GM21825 (cell line): ENCODE data around the gene RAB3D.

Experiments
- ATAC-seq: cut with Tn5 transposase; IDR thresholded peaks from one replicate; pipeline ENCODE4 v1.9.1; 2021; ENCODE audit warnings: mild to moderate bottlenecking, moderate library complexity; ENCODE audit not compliant: unreplicated experiment

The RAB3D gene

DNA sequence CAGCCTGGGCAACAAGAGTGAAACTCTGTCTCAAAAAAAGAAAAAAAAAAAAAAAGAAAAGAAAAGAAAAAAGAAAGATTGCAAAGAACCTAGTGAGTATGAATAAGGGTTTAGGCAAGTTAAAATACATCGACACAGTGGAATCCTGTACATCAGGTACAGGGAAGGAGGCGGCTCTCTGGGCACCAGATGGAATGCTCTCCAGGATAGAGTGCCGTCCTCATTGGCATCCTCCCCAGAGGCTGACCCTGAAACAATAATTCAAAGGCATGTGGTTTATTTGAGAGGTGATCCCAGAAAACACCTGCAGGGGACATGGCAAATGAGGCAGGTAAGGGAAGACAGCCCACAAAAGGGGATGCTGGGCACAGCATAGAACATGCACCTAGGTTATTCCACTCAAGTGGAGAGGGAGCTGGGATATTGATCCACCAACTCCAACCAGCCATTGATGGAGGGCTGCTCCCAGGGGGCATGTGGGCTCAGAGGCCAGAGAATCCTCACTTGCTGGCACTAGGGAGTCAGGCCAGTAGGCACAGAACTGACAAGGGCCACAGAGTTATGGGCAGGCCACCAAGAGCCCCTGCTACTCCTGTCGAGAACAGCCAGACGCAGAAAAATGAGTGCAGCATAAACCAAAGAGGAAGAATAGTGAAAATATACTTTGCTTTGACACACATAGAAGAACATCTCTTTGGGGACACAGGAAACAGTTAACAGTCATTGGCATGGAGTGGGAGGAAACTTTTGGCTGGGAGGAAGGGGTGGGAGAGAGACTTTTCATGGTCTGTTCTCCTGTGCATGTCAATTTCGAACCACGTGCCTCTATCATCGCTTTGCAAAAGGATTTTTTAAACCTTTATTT, 39.3 kb downstream of the RAB3D start:
- no peak for ATAC-seq

DNA sequence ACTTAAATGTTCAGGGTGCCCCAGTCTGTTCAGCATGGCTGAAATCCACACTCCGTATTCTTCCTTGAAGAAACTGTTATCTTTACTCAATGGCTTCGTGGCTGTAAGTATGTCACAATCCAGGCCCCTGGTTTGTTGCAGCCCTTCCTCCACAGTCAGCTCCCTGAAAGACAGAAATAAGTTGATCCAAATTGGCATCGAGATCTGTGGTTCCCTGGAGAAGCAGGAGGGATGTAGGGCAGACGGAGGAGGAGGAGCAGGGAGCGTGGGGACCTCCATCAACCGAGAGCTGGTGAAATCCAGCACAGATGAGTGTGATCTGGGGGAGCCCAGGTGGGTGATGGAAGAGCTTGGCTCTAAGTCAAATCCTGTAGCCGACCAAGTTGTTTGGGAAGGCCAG, 43.2 kb downstream of the RAB3D start:
- ATAC-seq = no peak

DNA sequence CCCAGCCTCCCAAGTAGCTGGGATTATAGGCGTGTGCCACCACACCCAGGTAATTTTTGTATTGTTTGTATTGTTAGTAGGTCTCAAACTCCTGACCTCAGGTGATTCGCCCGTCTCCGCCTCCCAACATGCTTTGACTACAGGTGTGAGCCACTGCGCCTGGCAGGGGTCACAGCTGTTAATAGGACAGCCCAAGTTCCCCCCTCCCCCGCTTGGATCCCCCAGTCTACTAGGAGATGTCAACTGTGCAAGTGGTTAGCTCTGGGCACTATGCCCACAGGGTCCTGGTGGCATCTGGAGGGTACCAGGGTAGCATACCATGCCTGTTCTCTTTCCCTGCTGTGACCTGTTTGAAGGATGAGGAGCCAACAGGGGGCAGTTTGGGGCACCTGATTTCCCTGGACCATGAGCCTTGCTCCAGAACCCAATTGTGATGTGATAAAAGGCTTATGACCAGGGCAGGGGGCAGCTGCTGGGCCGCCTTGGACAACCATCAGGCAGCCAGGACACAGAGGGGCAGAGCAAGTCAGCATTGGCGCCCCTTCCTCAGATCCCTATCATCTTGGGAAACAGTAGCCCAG, 43.7 kb downstream of the RAB3D start, which contains the start of gene TSPAN16:
Gene TSPAN16 (plus strand): TSS at position 496 of the 581 bp plus-strand sequence. CDS start 138 bp downstream, outside the sequence.
- ATAC-seq = no peak

DNA sequence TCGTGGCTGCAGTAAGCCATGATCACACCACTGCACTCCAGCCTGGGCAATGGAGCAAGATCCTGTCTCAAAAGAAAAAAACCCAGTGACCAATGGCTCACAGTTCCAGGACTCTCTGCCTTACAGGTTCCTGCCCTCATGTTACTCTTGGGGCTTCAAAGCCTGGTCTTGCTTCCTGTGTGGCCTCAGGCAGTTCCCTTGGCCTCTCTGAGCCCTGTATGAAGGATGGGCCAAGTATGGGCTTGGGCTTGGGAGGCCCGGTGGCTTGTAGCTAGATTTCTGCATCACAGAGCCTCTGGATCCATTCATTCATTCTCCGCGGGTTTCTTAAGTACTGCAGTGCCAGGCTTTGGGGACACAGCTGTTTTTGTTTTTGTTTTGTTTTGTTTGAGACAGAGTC, 44.3 kb downstream of the RAB3D start:
- no peak for ATAC-seq

DNA sequence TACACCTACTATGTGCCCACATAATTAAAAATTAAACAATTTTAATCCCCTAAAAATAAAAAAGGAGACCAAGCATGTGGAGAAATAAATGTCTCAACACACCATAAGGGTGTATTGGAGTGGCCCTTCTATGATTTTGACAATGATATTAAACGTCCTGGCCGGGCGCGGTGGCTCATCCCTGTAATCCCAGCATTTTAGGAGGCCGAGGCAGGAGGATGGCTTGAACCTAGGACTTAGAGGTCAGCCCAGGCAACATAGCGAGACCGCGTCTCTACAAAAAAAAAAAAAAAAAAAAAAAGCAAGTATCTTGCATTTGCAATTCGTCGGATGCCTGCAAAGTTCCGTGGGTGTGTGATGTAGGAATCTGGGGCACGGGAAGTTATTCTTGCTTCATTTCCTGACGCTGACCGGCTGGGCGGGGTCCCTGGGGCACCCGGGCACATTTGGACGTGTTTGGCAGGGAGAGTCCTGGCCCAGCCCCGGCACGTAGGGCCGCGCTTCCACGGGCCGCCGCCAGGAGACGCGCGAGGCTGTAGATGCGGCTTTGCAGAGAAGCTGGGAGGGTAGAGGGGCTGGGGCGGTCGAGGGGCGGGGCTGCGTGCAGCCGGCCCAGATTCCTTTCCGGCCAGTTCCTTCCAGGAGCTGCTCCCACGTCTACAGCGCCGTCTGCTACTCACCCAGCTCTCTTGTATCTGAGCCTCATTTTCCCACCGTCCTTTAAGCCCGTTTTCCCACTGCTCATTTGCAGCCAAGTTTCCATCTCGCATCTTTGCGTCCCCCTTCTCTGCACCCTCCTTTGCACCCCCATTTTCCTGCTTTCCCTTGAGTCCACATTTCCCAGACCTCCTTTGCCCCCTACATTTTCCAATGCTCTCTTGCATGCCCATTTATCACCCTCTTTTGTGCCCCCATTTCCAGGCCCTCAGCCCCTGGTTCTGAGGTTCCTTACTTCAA, 45.7 kb downstream of the RAB3D start:
- no peak for ATAC-seq

DNA sequence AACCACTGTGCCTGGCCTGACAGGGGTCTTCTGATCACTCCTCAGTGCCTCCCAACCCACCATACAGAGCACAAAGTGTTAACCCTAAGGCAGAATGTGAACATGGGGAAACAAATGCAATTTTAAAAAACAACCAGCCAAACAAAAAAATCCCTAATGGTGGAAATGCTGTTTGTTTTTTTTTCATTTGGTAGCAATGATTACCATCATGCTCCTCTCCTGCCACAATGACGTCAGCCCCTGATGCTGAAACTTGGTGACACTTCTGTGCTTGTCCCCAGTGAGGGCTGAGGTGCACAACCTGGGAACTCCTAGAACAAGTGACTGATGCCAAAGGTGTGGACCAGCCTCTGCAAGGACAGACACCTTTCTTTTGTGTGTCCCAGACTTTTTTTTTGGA, 47.5 kb downstream of the RAB3D start:
- ATAC-seq = no peak

DNA sequence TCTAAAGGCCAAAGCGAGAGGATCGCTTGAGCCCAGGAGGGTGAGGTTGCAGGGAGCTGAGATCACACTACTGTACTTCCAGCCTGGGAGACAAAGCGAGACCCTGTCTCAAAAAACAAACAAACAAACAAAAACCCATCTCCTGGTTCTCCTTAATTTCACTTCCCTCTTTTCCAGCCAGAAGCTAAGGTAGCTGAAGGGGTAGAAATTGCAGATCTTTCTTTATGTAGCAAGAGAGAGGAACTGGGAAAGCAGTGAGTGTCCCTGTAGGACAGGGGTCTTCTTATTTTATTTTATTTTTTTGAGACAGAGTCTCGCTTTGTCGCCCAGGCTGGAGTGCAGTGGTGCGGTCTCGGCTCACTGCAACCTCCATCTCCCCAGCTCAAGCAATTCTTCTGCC, 48.0 kb downstream of the RAB3D start:
- no peak for ATAC-seq

DNA sequence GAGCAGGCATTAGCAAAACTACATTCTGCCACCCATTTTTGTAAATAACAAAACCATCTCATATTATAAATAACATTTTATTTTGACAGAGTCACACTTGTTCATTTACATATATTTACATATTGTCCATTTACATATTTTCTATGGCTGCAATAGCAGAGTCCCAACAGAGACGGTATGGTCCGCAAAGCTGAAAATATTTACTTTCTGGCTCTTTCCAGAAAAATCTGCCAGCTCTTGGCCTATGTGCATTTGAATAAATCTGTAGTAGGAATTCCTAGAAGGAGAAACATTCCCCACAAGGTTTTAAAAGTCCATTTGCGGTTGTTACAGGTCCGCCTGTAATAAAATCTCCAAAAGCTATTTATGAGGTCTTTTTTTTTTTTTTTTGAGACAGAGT, 49.2 kb downstream of the RAB3D start:
- no peak for ATAC-seq

DNA sequence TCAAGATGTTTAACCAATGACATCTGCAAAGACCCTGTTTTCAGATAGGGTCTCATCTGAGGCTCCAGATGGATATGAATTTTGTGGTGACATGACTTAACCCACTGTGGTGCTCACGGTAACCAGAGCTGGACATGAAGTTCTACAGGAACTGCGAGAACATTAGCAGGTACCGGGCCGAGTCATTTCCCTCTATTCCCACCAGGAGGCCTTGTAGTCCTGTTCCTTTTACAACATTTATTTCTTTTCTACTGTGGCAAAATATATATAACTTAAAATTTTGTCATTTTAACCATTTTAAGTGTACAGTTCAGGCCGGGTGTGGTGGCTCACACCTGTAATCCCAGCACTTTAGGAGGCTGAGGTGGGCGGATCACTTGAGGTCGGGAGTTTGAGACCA, 51.1 kb downstream of the RAB3D start:
- ATAC-seq = no peak

DNA sequence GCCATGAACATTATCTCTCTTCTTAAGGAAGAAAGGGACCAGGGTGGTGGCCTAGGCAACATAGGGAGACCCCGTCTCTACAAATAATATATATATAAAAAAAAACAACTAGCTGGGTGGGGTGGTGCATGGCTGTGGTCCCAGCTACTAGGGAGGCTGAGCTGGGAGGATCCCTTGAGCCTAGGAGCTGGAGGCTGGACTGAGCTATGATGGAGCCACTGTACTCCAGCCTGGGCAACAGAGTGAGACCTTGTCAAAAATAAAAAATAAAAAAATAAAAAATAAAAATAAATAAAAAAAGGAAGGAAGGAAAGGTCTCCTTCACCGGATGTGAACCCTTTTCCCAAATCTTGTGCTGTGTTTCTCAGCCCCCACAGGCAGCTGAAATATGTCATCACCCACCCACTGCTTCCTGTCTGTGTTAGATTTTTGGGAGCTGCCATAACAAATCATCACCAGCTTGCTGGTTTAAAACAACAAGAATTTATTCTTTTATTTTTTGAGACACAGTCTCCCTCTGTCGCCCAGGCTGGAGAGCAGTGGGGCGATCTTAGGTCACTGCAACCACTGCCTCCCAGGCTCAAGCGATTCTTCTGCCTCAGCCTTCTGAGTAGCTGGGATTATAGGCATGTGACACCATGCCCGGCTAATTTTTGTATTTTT, 53.0 kb downstream of the RAB3D start:
- ATAC-seq = no peak

DNA sequence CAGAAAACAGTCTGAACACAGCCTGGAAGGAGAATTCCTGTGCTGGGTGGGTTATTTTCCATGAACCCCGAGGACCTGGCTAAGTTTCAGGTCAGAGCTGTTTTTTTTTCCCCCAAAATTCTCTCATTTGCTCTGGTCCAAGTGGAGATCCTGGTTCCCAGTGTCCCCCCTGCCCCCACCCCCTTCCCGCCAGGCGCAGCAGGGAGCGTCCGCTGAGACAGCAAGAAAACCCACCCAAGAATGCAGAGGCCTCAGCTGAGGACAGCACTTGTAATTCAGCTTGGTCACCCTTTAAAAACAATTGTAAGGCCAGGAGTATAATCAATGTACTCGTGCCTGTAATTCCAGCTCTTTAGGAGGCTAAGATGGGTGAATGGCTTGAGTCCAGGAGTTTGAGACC, 54.9 kb downstream of the RAB3D start:
- ATAC-seq = no peak

DNA sequence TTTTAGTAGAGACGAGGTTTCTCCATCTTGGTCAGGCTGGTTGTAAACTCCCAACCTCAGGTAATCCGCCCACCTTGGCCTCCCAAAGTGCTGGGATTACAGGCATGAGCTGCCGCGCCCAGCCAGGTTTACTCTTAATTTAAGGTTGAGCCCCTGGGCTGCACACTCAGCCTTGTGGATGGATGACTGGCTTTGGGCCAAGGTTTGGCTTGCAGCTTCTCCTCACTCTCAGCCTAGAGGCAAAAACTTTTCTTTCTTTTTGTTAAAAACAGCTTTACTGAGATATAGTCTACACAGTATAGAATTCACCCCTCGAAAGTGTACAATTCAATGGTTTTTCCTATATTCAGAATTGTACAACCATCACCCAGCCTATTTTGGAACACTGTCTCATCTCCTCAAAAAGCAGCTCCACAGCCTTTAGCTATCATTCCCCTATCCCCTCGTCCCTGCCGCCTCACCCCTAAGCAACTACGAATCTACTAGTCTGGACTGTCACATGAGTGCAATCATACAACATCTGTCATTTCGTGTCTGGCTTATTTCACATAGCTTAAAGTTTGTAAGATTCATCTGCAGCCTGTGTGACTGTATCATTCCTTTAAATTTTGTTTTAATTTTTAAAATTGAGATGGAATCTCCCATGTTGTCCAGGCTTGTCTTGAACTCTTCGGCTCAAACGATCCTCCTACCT, 58.0 kb downstream of the RAB3D start:
- ATAC-seq = no peak

DNA sequence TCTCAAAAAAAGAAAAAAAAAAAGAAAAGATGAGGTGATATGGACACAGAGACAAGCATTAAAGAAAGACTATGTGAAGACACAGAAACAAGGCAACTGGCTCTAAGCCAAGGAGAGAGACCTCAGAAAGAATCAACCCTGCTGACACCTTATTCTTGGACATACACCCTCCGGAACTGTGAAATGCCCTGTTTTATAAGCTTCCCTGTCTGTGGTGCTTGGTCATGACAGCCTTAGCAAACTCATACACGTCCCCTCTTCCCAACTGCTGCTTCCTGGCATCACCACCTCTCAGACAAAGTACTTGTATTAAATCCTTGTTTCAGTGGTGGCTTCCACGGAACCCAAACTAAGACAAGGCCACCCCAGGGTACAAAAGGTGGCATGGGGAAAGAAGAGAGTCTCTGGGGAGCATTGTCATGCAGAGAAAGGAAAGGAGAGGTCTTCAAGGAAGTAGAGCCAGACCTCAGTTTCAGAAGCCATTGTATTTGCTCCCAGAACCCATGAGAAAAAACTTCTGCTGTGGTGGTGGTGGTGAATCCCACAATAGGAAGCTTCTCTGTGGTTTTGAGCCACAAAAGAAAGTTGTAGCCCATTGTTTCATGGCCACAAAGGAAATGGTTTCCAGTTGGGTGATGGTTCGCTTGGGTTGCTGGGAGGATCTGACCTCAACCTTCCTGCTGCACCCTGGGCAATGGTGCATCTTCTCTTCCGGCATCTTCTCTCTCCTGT, 59.8 kb downstream of the RAB3D start:
- ATAC-seq = no peak

DNA sequence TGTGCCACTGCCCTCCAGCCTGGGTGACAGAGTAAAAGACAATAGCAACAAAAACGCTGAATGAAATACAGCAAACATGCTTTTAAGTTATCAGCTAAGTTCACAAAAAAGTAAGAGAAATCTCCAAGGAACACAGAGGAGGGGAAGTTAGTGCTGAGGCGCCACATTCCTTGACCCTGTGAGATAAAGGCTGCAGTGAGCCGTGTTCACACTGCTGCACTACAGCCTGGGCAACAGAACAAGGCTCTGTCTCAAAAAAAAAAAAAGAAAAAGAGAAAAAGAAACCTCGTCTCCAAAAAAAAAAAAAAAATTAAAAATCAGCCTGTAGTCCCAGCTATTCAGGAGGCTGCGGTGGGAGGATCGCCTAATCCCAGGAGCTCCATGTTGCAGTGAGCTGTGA, 60.8 kb downstream of the RAB3D start:
- ATAC-seq = no peak

DNA sequence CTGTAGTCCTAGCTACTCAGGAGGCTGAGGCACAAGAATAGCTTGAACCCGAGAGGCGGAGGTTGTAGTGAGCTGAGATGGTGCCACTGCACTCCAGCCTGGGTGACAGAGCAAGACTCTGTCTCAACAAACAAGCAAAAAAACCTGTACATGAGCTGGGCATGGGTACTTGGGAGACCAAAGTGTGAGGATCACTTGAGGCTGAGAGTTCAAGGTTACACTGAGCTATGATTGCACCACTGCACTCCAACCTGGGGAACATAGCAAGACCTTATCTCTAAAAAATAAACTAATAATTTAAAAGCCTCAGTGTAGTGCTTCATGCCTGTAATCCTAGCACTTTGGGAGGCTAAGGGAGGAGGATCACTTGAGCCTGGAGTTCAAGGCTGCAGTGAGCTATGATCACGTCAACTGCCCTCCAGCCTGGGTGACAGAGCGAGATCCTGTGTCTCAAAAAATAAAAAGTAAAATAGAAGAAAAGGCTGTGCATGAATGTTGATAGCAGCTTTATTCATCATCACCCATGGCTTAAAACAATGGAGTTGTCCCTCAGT, 64.8 kb downstream of the RAB3D start:
- no peak for ATAC-seq

DNA sequence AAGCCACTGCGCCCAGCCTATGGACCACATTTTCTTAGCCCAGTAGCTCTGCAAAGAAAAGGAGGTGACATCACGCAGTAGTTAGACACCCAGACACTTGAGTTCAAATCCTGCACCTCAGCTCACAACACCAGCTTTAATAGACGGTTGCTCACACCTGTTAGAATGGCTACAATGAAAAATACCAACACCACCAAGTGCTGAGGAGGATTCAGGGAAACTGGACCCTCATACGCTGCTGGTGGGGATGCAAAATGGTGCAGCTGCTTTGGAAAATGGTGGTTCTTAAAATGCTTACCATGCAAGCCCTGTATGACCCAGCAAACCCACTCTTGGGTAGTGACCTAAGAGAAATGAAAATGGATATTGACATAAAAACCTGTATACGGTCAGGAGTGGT, 65.5 kb downstream of the RAB3D start:
- no peak for ATAC-seq

DNA sequence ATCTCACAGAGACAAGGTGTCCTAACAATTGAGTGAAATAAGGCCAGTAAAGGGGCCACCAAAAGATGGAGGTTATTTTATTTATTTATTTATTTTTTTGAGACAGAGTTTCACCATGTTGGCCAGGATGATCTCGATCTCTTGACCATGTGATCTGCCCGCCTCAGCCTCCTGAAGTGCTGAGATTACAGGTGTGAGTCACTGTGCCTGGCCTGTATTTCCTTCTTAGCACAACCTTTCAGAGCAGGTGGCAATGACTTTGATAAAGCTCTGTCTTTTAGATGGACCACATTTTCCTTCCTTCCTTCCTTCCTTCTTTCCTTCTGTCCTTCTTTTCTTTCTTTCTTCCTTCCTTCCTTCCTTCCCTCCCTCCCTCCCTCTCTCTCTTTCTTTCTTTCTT, 66.2 kb downstream of the RAB3D start:
- ATAC-seq = no peak
